Activated naive CD4-positive, alpha-beta T cell treated with anti-CD3 and anti-CD28 coated beads, Interleukin-2, amount 50 U/mL, for 24 hours (primary cell): Measurements from ENCODE around the gene CAPN11.

Experiments used
- H3K27ac Mint-ChIP-seq: one replicate; pipeline ENCODE4 v1.8.0; 2021; ENCODE audit warnings: mild to moderate bottlenecking, mixed read lengths
- H3K27me3 Mint-ChIP-seq: one replicate; pipeline ENCODE4 v1.8.0; 2021; ENCODE audit warnings: mixed read lengths
- H3K36me3 Mint-ChIP-seq: one replicate; pipeline ENCODE4 v1.8.0; 2021; ENCODE audit warnings: mixed read lengths
- H3K4me1 Mint-ChIP-seq: one replicate; pipeline ENCODE4 v1.8.0; 2021; ENCODE audit warnings: mixed read lengths
- H3K4me3 Mint-ChIP-seq: one replicate; pipeline ENCODE4 v1.8.0; 2021; ENCODE audit warnings: mild to moderate bottlenecking, mixed read lengths
- H3K9me3 Mint-ChIP-seq: one replicate; pipeline ENCODE4 v1.8.0; 2021; ENCODE audit warnings: mixed read lengths

The CAPN11 gene

GRCh38 chr6:44162876-44163625 lies 4.4 kb downstream of the CAPN11 start:
- Mint-ChIP-seq H3K4me3 (no peak overlapping the region), H3K27ac (no peak overlapping the region), H3K27me3 (peaks cover 4% of the 10 kb centered on the region), H3K4me1 (no peaks in the 10 kb centered on the region), H3K36me3 (no peaks in the 10 kb centered on the region), H3K9me3 (no peaks in the 10 kb centered on the region)

GRCh38 chr6:44166116-44166515 lies 7.5 kb downstream of the CAPN11 start:
- no peaks in the 10 kb centered on the region for H3K36me3 Mint-ChIP-seq
- no peaks in the 10 kb centered on the region for H3K4me1 Mint-ChIP-seq
- H3K4me3 Mint-ChIP-seq = no peak overlapping the region
- H3K27me3 Mint-ChIP-seq = peaks cover 4% of the 10 kb centered on the region
- no peak overlapping the region for H3K27ac Mint-ChIP-seq
- no peaks in the 10 kb centered on the region for H3K9me3 Mint-ChIP-seq

GRCh38 chr6:44166591-44167184 lies 8.1 kb downstream of the CAPN11 start:
- no peaks in the 10 kb centered on the region for H3K9me3 Mint-ChIP-seq
- no peak overlapping the region for H3K27ac Mint-ChIP-seq
- peaks cover 4% of the 10 kb centered on the region for H3K27me3 Mint-ChIP-seq
- H3K36me3 Mint-ChIP-seq = no peaks in the 10 kb centered on the region
- no peak overlapping the region for H3K4me3 Mint-ChIP-seq
- H3K4me1 Mint-ChIP-seq = peaks cover 4% of the 10 kb centered on the region

- Mint-ChIP-seq H3K4me3 (no peak overlapping the region), H3K27ac (no peak overlapping the region), H3K9me3 (no peaks in the 10 kb centered on the region), H3K36me3 (no peaks in the 10 kb centered on the region), H3K4me1 (peaks cover 10% of the 10 kb centered on the region), H3K27me3 (peaks cover 5% of the 10 kb centered on the region)
Observed at GRCh38 chr6:44167567-44167966, 8.9 kb downstream of the CAPN11 start.

GRCh38 chr6:44169154-44169553 lies 10.5 kb downstream of the CAPN11 start:
- Mint-ChIP-seq H3K27me3 (peaks cover 7% of the 10 kb centered on the region), H3K27ac (no peak overlapping the region), H3K4me1 (peaks cover 14% of the 10 kb centered on the region), H3K9me3 (no peaks in the 10 kb centered on the region), H3K36me3 (no peaks in the 10 kb centered on the region), H3K4me3 (no peak overlapping the region)

- H3K4me3 Mint-ChIP-seq = no peak overlapping the region
- peaks cover 6% of the 10 kb centered on the region for H3K27me3 Mint-ChIP-seq
- no peaks in the 10 kb centered on the region for H3K9me3 Mint-ChIP-seq
- peaks cover 14% of the 10 kb centered on the region for H3K4me1 Mint-ChIP-seq
- no peaks in the 10 kb centered on the region for H3K36me3 Mint-ChIP-seq
- no peak overlapping the region for H3K27ac Mint-ChIP-seq
Observed at GRCh38 chr6:44169886-44170570, 11.4 kb downstream of the CAPN11 start.

- Mint-ChIP-seq H3K4me1 (peaks cover 14% of the 10 kb centered on the region), H3K27ac (peak overlapping the region; percentile 41), H3K4me3 (peak overlapping the region; percentile 74), H3K9me3 (no peaks in the 10 kb centered on the region), H3K36me3 (no peaks in the 10 kb centered on the region), H3K27me3 (peaks cover 3% of the 10 kb centered on the region)
Observed at GRCh38 chr6:44171899-44172546, 13.4 kb downstream of the CAPN11 start.

- no peaks in the 10 kb centered on the region for H3K9me3 Mint-ChIP-seq
- H3K36me3 Mint-ChIP-seq = no peaks in the 10 kb centered on the region
- peaks cover 14% of the 10 kb centered on the region for H3K4me1 Mint-ChIP-seq
- peaks cover 3% of the 10 kb centered on the region for H3K27me3 Mint-ChIP-seq
- H3K27ac Mint-ChIP-seq = peak overlapping the region; percentile 84
- H3K4me3 Mint-ChIP-seq = peak overlapping the region; percentile 74
Observed at GRCh38 chr6:44172731-44173500, 14.3 kb downstream of the CAPN11 start.

GRCh38 chr6:44176130-44176761 lies 17.6 kb downstream of the CAPN11 start:
- Mint-ChIP-seq H3K27ac (no peak overlapping the region), H3K27me3 (peaks cover 3% of the 10 kb centered on the region), H3K4me1 (peaks cover 13% of the 10 kb centered on the region), H3K36me3 (no peaks in the 10 kb centered on the region), H3K9me3 (no peaks in the 10 kb centered on the region), H3K4me3 (no peak overlapping the region)

GRCh38 chr6:44176762-44177509 lies 18.3 kb downstream of the CAPN11 start:
- H3K9me3 Mint-ChIP-seq = no peaks in the 10 kb centered on the region
- H3K4me3 Mint-ChIP-seq = peak overlapping the region; percentile 26
- no peak overlapping the region for H3K27ac Mint-ChIP-seq
- H3K4me1 Mint-ChIP-seq = peaks cover 10% of the 10 kb centered on the region
- H3K36me3 Mint-ChIP-seq = no peaks in the 10 kb centered on the region
- peaks cover 3% of the 10 kb centered on the region for H3K27me3 Mint-ChIP-seq

GRCh38 chr6:44177691-44178423 lies 19.2 kb downstream of the CAPN11 start:
- no peaks in the 10 kb centered on the region for H3K27me3 Mint-ChIP-seq
- H3K27ac Mint-ChIP-seq = no peak overlapping the region
- H3K36me3 Mint-ChIP-seq = no peaks in the 10 kb centered on the region
- peaks cover under 1% of the 10 kb centered on the region for H3K4me1 Mint-ChIP-seq
- no peaks in the 10 kb centered on the region for H3K9me3 Mint-ChIP-seq
- H3K4me3 Mint-ChIP-seq = no peak overlapping the region

- Mint-ChIP-seq H3K4me3 (no peak overlapping the region), H3K4me1 (no peaks in the 10 kb centered on the region), H3K27me3 (no peaks in the 10 kb centered on the region), H3K36me3 (no peaks in the 10 kb centered on the region), H3K9me3 (no peaks in the 10 kb centered on the region), H3K27ac (no peak overlapping the region)
Observed at GRCh38 chr6:44178424-44179071, 19.9 kb downstream of the CAPN11 start.

- Mint-ChIP-seq H3K27me3 (no peaks in the 10 kb centered on the region), H3K4me3 (no peak overlapping the region), H3K9me3 (no peaks in the 10 kb centered on the region), H3K27ac (no peak overlapping the region), H3K36me3 (no peaks in the 10 kb centered on the region), H3K4me1 (no peaks in the 10 kb centered on the region)
Observed at GRCh38 chr6:44179072-44179536, 20.5 kb downstream of the CAPN11 start.
